ENCODE measurements around the gene CD36.

- TF ChIP-seq TAF1 (IDR thresholded peaks at IDR 0.05; ENCODE audit: low read depth), result no peak
- no peak for TF ChIP-seq EZH2 (IDR thresholded peaks at IDR 0.05; ENCODE audit: borderline replicate concordance, insufficient read depth, low read length, poor library complexity, severe bottlenecking)
- TF ChIP-seq CTCF (IDR thresholded peaks at IDR 0.05; ENCODE audit: poor library complexity, severe bottlenecking), result no peak
- no peak for TF ChIP-seq REST (IDR thresholded peaks at IDR 0.05; ENCODE audit: borderline replicate concordance)
- no peak for TF ChIP-seq MXI1 (conservative IDR thresholded peaks at IDR 0.05; ENCODE audit: poor library complexity, severe bottlenecking)
- TF ChIP-seq POLR2AphosphoS5 (IDR thresholded peaks at IDR 0.05), result no peak
Observed at GRCh38 chr7:80676404-80676803, 38.0 kb downstream of the CD36 start.
